ENCODE results near the gene MYRIP. TPM values are rescaled to one million over a fixed set of nuclear protein-coding genes. Genes with fewer than 3 reads are reported as not detected.

The MYRIP gene
- total RNA-seq, 3 donors from 2014 or later (not counting 1 experiment from before 2014, with no cell fraction given), result not detected

- H3K36me3 Mint-ChIP-seq, result no peaks in the 10 kb centered on the region
- no peak overlapping the region for H3K27ac ChIP-seq (ENCODE audit: low read length)
- H3K4me3 Mint-ChIP-seq, result no peak overlapping the region
- no peaks in the 10 kb centered on the region for H3K36me3 ChIP-seq (ENCODE audit: control insufficient read depth, insufficient read depth, low read length)
- no peak overlapping the region for H3K4me3 ChIP-seq (ENCODE audit: low read length)
- WGBS (ENCODE audit: insufficient coverage), result no CpG with 5 or more reads among the region's 2 CpGs
- H3K27ac Mint-ChIP-seq, result no peak overlapping the region
- peaks cover 8 to 16% of the 10 kb centered on the region in 2 donors for H3K9me3 Mint-ChIP-seq
- H3K9me3 ChIP-seq (ENCODE audit: control insufficient read depth, insufficient read depth, low read length), result no peaks in the 10 kb centered on the region
- intact Hi-C loops (cut with micrococcal nuclease), result no loop called here
- no peaks in the 10 kb centered on the region for H3K27me3 ChIP-seq (ENCODE audit: control insufficient read depth, insufficient read depth, low read length)
- DNase-seq, result no peak
- H3K4me1 Mint-ChIP-seq, result no peaks in the 10 kb centered on the region
- H3K4me1 ChIP-seq (ENCODE audit: control insufficient read depth, insufficient read depth, low read length), result no peaks in the 10 kb centered on the region
- H3K27me3 Mint-ChIP-seq (ENCODE audit: low read depth in 2 of 2), result peaks cover 0 to 6% of the 10 kb centered on the region in 2 donors
- ATAC-seq, result no peak
- no peak for TF ChIP-seq CTCF (IDR thresholded peaks at IDR 0.05)
Measured at GRCh38 chr3:39879581-39879980, 70.2 kb downstream of the MYRIP start.

- Histone ChIP-seq H3K27me3 (ENCODE audit: control insufficient read depth, insufficient read depth, low read length) (no peaks in the 10 kb centered on the region), H3K36me3 (ENCODE audit: control insufficient read depth, insufficient read depth, low read length) (no peaks in the 10 kb centered on the region), H3K4me1 (ENCODE audit: control insufficient read depth, insufficient read depth, low read length) (no peaks in the 10 kb centered on the region), H3K27ac (ENCODE audit: low read length) (no peak overlapping the region), H3K9me3 (ENCODE audit: control insufficient read depth, insufficient read depth, low read length) (no peaks in the 10 kb centered on the region), H3K4me3 (ENCODE audit: low read length) (no peak overlapping the region)
- Mint-ChIP-seq H3K4me1 (no peaks in the 10 kb centered on the region), H3K27ac (no peak overlapping the region), H3K27me3 (ENCODE audit: low read depth in 2 of 2) (peaks cover 0 to 9% of the 10 kb centered on the region in 2 donors), H3K4me3 (no peak overlapping the region), H3K9me3 (peaks cover 10 to 13% of the 10 kb centered on the region in 2 donors), H3K36me3 (no peaks in the 10 kb centered on the region)
- intact Hi-C loops (cut with micrococcal nuclease), result no loop called here
- ATAC-seq (no peak), DNase-seq (no peak)
- 100% methylated on average over 1 of the region's 1 CpG for WGBS (ENCODE audit: insufficient coverage)
- TF ChIP-seq CTCF (IDR thresholded peaks at IDR 0.05), result no peak
Measured at GRCh38 chr3:39882111-39882510, 72.7 kb downstream of the MYRIP start.

- H3K4me3 ChIP-seq (ENCODE audit: low read length), result no peak overlapping the region
- H3K27ac ChIP-seq (ENCODE audit: low read length), result no peak overlapping the region
- Mint-ChIP-seq H3K9me3 (peaks cover 0 to 2% of the 10 kb centered on the region in 2 donors), H3K27me3 (ENCODE audit: low read depth in 2 of 2) (no peaks in the 10 kb centered on the region), H3K4me1 (no peaks in the 10 kb centered on the region), H3K36me3 (no peaks in the 10 kb centered on the region), H3K4me3 (no peak overlapping the region), H3K27ac (no peak overlapping the region)
- no peaks in the 10 kb centered on the region for H3K9me3 ChIP-seq (ENCODE audit: control insufficient read depth, insufficient read depth, low read length)
- no peaks in the 10 kb centered on the region for H3K27me3 ChIP-seq (ENCODE audit: control insufficient read depth, insufficient read depth, low read length)
- H3K36me3 ChIP-seq (ENCODE audit: control insufficient read depth, insufficient read depth, low read length), result no peaks in the 10 kb centered on the region
- 70% methylated on average over 1 of the region's 1 CpG for WGBS (ENCODE audit: insufficient coverage)
- intact Hi-C loops (cut with micrococcal nuclease), result no loop called here
- H3K4me1 ChIP-seq (ENCODE audit: control insufficient read depth, insufficient read depth, low read length), result no peaks in the 10 kb centered on the region
- DNase-seq (no peak), ATAC-seq (no peak)
- TF ChIP-seq CTCF (IDR thresholded peaks at IDR 0.05), result no peak
Measured at GRCh38 chr3:39892068-39892467, 82.7 kb downstream of the MYRIP start.

- Mint-ChIP-seq H3K4me3 (no peak overlapping the region), H3K36me3 (no peaks in the 10 kb centered on the region), H3K27ac (no peak overlapping the region), H3K9me3 (no peaks in the 10 kb centered on the region), H3K4me1 (no peaks in the 10 kb centered on the region), H3K27me3 (ENCODE audit: low read depth in 2 of 2) (no peaks in the 10 kb centered on the region)
- ATAC-seq, result no peak
- no peak overlapping the region for H3K27ac ChIP-seq (ENCODE audit: low read length)
- no peak for DNase-seq
- 87% methylated on average over 2 of the region's 2 CpGs for WGBS (ENCODE audit: insufficient coverage)
- intact Hi-C loops (cut with micrococcal nuclease), result no loop called here
- H3K27me3 ChIP-seq (ENCODE audit: control insufficient read depth, insufficient read depth, low read length), result no peaks in the 10 kb centered on the region
- no peak for TF ChIP-seq CTCF (IDR thresholded peaks at IDR 0.05)
- no peaks in the 10 kb centered on the region for H3K9me3 ChIP-seq (ENCODE audit: control insufficient read depth, insufficient read depth, low read length)
- no peak overlapping the region for H3K4me3 ChIP-seq (ENCODE audit: low read length)
- H3K4me1 ChIP-seq (ENCODE audit: control insufficient read depth, insufficient read depth, low read length), result no peaks in the 10 kb centered on the region
- H3K36me3 ChIP-seq (ENCODE audit: control insufficient read depth, insufficient read depth, low read length), result no peaks in the 10 kb centered on the region
Measured at GRCh38 chr3:39896184-39896583, 86.8 kb downstream of the MYRIP start.
